ENCODE measurements around the gene ZCCHC7.
"Not testable (repeated sequence)": the region's sequence is repeated elsewhere in the genome, so short reads cannot be mapped to it uniquely, and the experiment has no call there.

Gene ZCCHC7

GRCh38 chr9:37119907-37120842, at the start of gene ZCCHC7:
ZCCHC7 (plus strand) TSS chr9:37120574.
- DNase-seq (ENCODE audit: low spot score), result peak; percentile 94

GRCh38 chr9:37074790-37075189, 45.6 kb upstream of the ZCCHC7 start:
- not testable (repeated sequence) for DNase-seq (ENCODE audit: low spot score)

DNA sequence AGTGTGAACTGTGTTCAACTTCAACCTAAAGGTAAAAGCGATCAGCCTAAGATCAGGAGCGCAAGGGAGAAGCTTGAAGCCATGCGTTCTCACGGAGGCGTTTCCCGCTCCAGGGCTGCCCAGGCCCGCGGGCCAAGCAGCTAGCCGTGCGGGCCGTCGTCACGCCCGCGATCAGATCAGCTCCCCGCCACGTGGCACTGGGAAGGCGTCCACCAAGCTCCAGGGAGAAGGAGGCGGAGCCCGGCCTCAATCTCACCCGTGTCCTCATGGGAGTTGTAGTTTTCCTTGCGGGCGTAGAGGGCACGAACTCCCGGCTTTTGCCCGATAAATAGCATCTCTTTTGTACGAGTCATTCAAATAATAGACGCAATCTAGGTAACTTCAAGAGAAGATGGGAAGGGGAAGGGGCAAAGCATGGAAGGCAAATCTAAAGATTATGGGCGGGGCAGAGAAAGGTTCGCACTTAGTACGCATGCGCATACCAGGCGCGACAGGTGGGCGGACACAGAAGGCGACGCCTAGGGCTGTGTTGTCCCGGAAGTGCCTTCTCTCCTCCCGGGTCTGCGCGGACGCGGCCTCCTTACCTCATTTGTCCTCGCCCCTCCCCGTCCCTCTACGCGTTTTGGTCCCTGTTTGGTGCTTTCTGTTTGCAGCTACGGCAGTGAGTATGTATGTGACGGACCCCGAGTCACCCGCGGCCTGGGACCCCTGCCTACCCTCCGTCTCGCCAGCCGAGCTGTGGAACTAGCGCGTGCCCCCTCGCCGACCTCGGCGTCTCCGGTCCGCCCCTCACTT, 40.8 kb upstream of the ZCCHC7 start:
- peak; percentile 91 for DNase-seq (ENCODE audit: low spot score)

GRCh38 chr9:37080165-37080628, 40.2 kb upstream of the ZCCHC7 start:
- DNase-seq (ENCODE audit: low spot score), result peak; percentile 17

GRCh38 chr9:37081507-37081906, 38.9 kb upstream of the ZCCHC7 start:
- not testable (repeated sequence) for DNase-seq (ENCODE audit: low spot score)

- no peak for DNase-seq (ENCODE audit: low spot score)
Measured at GRCh38 chr9:37082214-37082765, 38.1 kb upstream of the ZCCHC7 start.

DNA sequence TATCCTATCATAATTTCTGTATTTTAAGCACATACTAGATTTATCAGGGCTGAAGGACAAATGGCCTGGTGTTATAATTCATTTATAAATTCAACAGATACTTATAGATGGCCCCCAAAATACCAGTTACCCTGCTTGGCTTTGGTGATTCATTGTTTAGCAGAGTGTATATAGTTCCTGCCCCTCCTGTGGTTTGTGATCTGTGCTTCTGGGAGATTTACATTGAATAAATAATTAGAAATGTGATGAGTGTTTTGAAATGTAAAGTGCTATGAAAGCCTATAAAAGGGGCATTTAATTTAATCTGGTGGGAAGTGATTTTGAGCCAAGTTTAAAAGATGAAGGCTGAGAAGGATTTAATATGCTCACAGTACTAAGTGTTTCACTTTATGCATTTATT, 36.7 kb upstream of the ZCCHC7 start:
- DNase-seq (ENCODE audit: low spot score), result no peak

DNA sequence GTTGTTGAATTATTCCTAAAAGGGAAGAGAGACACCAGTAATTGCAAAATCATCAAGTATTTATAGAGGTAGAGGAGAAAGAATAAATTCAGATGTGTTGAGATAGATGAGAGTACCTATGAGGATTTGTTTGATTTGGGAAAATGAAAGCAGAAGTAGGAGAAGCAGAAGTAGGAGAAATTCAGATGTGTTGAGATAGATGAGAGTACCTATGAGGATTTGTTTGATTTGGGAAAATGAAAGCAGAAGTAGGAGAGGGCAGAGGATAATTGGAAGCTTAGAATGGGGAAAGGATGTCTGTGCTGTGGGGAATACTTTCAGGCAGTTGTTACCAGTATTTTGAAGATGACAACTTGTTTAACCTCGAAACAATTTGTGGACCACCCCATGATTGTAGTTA, 35.1 kb upstream of the ZCCHC7 start:
- DNase-seq (ENCODE audit: low spot score), result no peak

GRCh38 chr9:37092714-37093295, 27.6 kb upstream of the ZCCHC7 start:
- DNase-seq (ENCODE audit: low spot score), result not testable (repeated sequence)

DNA sequence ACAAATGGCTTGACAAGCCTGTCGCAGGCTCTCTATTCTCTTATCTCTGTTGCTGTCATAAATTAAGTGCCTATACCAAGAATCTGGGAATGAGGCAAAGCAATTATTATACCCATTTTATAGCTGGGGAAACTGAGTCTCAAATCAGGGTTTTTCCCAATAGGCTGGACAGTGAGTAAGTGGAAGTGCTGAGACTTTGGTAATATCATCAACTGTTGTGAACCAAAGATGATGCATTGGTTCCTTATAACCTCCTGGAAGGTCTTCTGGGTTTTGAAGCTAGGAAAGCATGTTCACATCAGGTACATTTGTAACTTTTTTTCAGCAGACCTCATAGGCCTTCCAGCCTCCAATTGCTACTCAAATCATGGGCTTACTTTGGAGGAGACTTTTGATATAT, 25.6 kb upstream of the ZCCHC7 start:
- no peak for DNase-seq (ENCODE audit: low spot score)

DNA sequence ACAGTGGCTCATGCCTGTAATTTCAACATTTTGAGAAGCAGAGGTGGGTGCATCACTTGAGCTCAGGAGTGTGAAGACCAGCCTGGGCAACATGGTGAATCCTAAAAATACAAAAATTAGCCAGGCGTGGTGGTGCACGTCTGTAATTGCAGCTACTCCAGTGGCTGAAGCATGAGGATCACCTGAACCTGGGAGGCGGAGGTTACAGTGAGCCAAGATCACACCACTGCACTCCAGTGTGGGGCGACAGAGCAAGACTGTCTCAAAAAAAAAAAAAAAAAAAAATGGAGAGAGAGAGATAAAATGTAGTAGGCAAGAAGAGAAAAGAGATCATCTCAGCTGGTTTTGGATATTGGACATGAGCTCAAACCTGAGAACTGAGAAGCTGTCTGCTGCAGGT, 23.7 kb upstream of the ZCCHC7 start:
- DNase-seq (ENCODE audit: low spot score), result no peak

DNA sequence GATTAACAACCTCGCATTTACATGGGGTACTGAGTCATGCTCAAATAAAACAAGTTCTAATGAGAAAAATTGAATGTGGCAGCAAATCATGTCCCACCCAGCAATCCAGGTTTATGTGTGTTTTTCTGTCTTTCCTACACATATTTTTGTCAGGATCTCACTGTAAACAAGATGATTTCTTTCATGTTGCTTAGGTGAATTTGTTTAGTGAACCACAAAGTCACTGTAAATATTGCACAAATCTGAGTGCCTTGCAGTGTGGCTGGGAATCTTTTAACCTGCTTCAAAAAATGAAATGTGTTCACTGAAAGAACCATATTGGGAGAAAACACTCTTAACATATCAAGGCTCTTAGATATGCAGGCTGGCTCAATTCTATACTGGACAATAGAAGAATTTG, 23.1 kb upstream of the ZCCHC7 start:
- DNase-seq (ENCODE audit: low spot score), result no peak

DNA sequence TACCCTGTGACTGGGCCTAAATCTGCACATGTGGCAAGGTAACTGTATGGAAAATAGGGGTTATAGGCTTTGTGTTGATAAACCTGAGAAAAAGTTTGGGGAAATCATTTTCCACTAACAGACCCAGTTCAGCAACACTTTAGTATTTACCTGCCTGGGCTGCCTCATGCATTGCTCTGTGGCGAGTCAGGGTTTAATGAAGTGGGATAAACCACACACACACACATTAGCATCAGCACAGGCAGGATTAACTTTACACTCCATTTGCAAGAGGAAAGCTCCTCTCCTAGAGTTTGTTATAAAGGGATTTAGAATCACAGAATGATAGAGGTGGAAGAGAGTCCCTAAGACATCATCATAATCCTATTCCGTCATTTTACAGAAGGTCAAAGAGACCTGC, 20.0 kb upstream of the ZCCHC7 start:
- DNase-seq (ENCODE audit: low spot score), result no peak

GRCh38 chr9:37100741-37101140, 19.6 kb upstream of the ZCCHC7 start:
- no peak for DNase-seq (ENCODE audit: low spot score)

DNA sequence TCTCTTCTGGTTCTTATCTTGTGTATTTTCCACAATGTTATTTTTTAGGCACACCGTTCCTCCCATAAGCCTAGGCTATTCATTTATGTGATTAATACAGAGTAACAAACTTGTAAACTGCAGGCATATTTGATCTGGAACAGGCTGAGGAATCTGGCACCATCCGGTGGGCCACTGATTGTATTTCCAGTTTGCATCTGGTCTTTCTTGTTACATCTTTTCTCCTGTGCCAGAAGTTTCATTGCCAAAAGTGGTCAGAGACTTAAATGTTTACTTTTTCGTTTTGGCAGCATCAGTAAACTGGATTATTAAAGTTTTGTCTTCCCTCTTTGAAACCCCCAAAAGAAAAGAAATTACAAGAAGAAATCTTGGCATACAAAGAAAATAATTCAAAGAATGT, 17.9 kb upstream of the ZCCHC7 start:
- DNase-seq (ENCODE audit: low spot score), result no peak

DNA sequence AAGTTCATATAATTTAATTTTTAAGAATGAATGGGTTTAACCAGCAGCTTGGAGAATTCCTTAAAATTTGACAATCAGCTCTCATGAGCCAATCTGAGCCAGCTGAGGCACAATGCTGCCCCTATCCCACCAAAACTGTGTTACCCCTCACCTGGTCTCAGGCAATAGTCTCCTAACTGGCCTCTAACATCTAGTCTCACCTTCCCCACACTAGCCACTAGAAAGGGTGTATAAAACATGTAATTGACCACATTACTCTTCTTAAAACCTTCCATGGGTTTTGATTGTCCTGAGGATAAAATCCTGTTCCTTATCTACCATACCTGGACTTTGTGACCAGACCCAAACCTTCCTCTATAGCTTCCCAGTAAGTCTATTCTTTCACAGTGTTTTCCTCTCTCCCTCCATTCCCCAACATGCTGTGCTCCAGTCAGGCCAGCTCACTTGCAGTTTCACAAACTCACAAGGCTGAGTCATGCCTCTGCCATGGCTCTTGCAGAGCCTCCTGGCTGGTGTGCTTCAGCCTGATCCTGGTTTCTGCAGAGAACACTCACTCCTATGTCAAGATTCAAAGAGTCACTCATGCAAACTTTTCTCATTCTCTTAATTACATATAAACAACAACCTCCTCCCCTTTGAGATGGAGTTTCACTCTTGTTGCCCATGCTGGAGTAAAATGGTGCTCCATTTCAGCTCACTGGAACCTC, 16.0 kb upstream of the ZCCHC7 start:
- DNase-seq (ENCODE audit: low spot score), result no peak

- no peak for DNase-seq (ENCODE audit: low spot score)
Measured at GRCh38 chr9:37105234-37105633, 15.1 kb upstream of the ZCCHC7 start.

DNA sequence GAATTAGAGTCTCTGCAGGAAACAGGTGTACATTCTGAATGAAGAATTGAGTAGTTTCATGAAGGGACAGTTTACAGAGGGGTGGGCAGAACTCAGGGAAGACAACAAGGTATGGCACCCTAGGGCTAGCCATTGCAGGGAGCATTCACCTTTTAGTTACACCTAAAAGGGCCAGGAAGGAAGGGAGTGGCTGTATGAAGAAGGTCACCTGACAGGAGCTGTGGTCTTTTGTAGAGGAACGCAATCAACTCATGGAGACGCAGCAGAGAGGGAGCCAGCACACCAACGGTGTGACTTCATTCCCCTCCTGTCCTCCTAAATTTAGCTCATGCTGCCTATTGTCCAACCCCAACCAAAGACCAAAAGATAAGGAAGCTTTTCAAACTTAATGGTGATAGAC, 12.7 kb upstream of the ZCCHC7 start:
- no peak for DNase-seq (ENCODE audit: low spot score)

- DNase-seq (ENCODE audit: low spot score), result not testable (repeated sequence)
Measured at GRCh38 chr9:37114442-37114841, 5.9 kb upstream of the ZCCHC7 start.

DNA sequence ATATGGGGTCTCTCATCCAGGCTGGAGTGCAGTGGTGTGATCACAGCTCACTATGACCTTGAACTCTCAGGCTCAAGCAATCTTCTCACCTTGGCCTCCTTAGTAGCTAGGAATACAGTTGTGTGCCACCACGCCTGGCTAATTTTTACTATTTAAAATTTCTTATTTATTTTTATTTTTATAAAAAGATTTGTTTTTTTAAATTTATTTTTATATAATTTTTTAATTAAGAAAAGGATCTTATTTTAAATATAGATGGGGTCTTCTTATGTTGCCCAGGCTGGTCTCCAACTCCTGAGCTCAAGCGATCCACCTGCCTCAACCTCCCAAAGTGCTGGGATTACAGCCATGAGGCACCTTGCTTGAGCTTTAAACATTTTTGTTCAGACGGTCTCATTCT, 2.4 kb upstream of the ZCCHC7 start:
- DNase-seq (ENCODE audit: low spot score), result no peak

- no peak for DNase-seq (ENCODE audit: low spot score)
Measured at GRCh38 chr9:37119360-37119759, 1.0 kb upstream of the ZCCHC7 start.
